H9 (cell line): ENCODE data around the gene PRDM2. TPM values are rescaled to one million over a fixed set of nuclear protein-coding genes. Genes with fewer than 3 reads are reported as not detected.
A peak's percentile ranks its signal among the peaks of the same experiment; 100 is the strongest.

Experiments
- DNase-seq: peaks from one replicate; pipeline ENCODE4 v3.0.0-alpha.2; 2017
- H2AFZ ChIP-seq: one replicate; pipeline ENCODE4 v1.6.1; 2013; ENCODE audit warnings: mild to moderate bottlenecking, low read length, control low read depth, moderate library complexity
- H2AK5ac ChIP-seq: 2 replicates; pipeline ENCODE4 v1.6.1; 2013; ENCODE audit warnings: low read length, control low read depth, mixed read lengths; ENCODE audit not compliant: insufficient read length
- H2BK120ac ChIP-seq: one replicate; pipeline ENCODE4 v1.6.1; 2013; ENCODE audit warnings: low read depth, mild to moderate bottlenecking, low read length, control low read depth, inconsistent platforms; ENCODE audit not compliant: poor library complexity, severe bottlenecking
- H2BK12ac ChIP-seq: 2 replicates; pipeline ENCODE4 v1.6.1; 2013; ENCODE audit warnings: low read length, control low read depth, mixed read lengths, low read depth; ENCODE audit not compliant: insufficient read length
- H2BK15ac ChIP-seq: 2 replicates; pipeline ENCODE4 v1.6.1; 2013; ENCODE audit warnings: low read depth, low read length, control low read depth
- H2BK20ac ChIP-seq: one replicate; pipeline ENCODE4 v1.6.1; 2013; ENCODE audit warnings: low read depth, mild to moderate bottlenecking, low read length, control low read depth, inconsistent platforms; ENCODE audit not compliant: poor library complexity, severe bottlenecking
- H2BK5ac ChIP-seq: 2 replicates; pipeline ENCODE4 v1.6.1; 2013; ENCODE audit warnings: low read length, control low read depth, mixed read lengths; ENCODE audit not compliant: insufficient read length
- H3K14ac ChIP-seq: 2 replicates; pipeline ENCODE4 v1.6.1; 2013; ENCODE audit warnings: low read length, control low read depth; ENCODE audit not compliant: insufficient read depth
- H3K18ac ChIP-seq: 2 replicates; pipeline ENCODE4 v1.6.1; 2013; ENCODE audit warnings: low read depth, mild to moderate bottlenecking, mixed read lengths, low read length, control low read depth; ENCODE audit not compliant: insufficient read length
- H3K23ac ChIP-seq: 2 replicates; pipeline ENCODE4 v1.6.1; 2013; ENCODE audit warnings: low read length, control low read depth, mixed read lengths, low read depth; ENCODE audit not compliant: insufficient read length
- H3K23me2 ChIP-seq: 2 replicates; pipeline ENCODE4 v1.6.1; 2013; ENCODE audit warnings: low read depth, mild to moderate bottlenecking, mixed read lengths, low read length, control low read depth; ENCODE audit not compliant: insufficient read length, poor library complexity, severe bottlenecking
- H3K27ac ChIP-seq: 2 replicates; pipeline ENCODE4 v1.5.1; 2013; ENCODE audit warnings: low read length, control low read depth, mixed read lengths, low read depth; ENCODE audit not compliant: insufficient read length
- H3K27me3 ChIP-seq: 2 replicates; pipeline ENCODE4 v1.6.1; 2013; ENCODE audit warnings: low read length, control low read depth, inconsistent platforms; ENCODE audit not compliant: insufficient read depth
- H3K4ac ChIP-seq: 2 replicates; pipeline ENCODE4 v1.6.1; 2013; ENCODE audit warnings: low read depth, mild to moderate bottlenecking, control low read depth, inconsistent platforms, low read length, moderate library complexity
- H3K4me1 ChIP-seq: 2 replicates; pipeline ENCODE4 v1.6.1; 2013; ENCODE audit warnings: low read length, control low read depth, inconsistent platforms; ENCODE audit not compliant: insufficient read depth
- H3K4me2 ChIP-seq: 2 replicates; pipeline ENCODE4 v1.6.1; 2013; ENCODE audit warnings: low read length, control low read depth, mixed read lengths; ENCODE audit not compliant: insufficient read length, insufficient read depth
- H3K56ac ChIP-seq: 2 replicates; pipeline ENCODE4 v1.6.1; 2013; ENCODE audit warnings: low read depth, mild to moderate bottlenecking, mixed read lengths, low read length, control low read depth; ENCODE audit not compliant: insufficient read length
- H3K79me1 ChIP-seq: 2 replicates; pipeline ENCODE4 v1.6.1; 2013; ENCODE audit warnings: low read depth, mild to moderate bottlenecking, moderate library complexity, low read length, control low read depth, inconsistent platforms; ENCODE audit not compliant: insufficient read depth, poor library complexity, severe bottlenecking
- H3K79me2 ChIP-seq: 2 replicates; pipeline ENCODE4 v1.6.1; 2013; ENCODE audit warnings: low read length, control low read depth, inconsistent platforms; ENCODE audit not compliant: insufficient read depth
- H3K9ac ChIP-seq: 2 replicates; pipeline ENCODE4 v1.6.1; 2013; ENCODE audit warnings: low read length, control low read depth, mixed read lengths; ENCODE audit not compliant: insufficient read length; ENCODE audit errors: extremely low read depth
- H3K9me3 ChIP-seq: one replicate; pipeline ENCODE4 v1.6.1; 2013; ENCODE audit warnings: low read depth, low read length, inconsistent platforms; ENCODE audit not compliant: control insufficient read depth
- H3T11ph ChIP-seq: one replicate; pipeline ENCODE4 v1.6.1; 2013; ENCODE audit warnings: mild to moderate bottlenecking, low read length, control low read depth, inconsistent platforms
- H4K20me1 ChIP-seq: one replicate; pipeline ENCODE4 v1.6.1; 2013; ENCODE audit not compliant: control insufficient read depth, insufficient read length, insufficient read depth
- H4K5ac ChIP-seq: 2 replicates; pipeline ENCODE4 v1.6.1; 2013; ENCODE audit warnings: low read depth, mild to moderate bottlenecking, mixed read lengths, low read length, control low read depth; ENCODE audit not compliant: insufficient read length
- H4K8ac ChIP-seq: replicated peaks from 2 replicates; pipeline ENCODE4 v1.6.1; 2013; ENCODE audit warnings: low read length, control low read depth, mixed read lengths, low read depth; ENCODE audit not compliant: insufficient read length
- H4K91ac ChIP-seq: 2 replicates; pipeline ENCODE4 v1.6.1; 2013; ENCODE audit warnings: low read depth, mild to moderate bottlenecking, moderate library complexity, mixed read lengths, low read length, control low read depth; ENCODE audit not compliant: insufficient read length
- H3K27ac Mint-ChIP-seq, 3 experiments: 2 replicates in 2 of 3; 3 replicates in 1 of 3; pipeline ENCODE4 v1.8.0; 2020 to 2021; ENCODE audit warnings: mixed read lengths in 3 of 3, mild to moderate bottlenecking in 1 of 3, moderate library complexity in 1 of 3
- H3K27me3 Mint-ChIP-seq: 2 replicates; pipeline ENCODE4 v1.8.0; 2021; ENCODE audit warnings: low read depth, mild to moderate bottlenecking, moderate library complexity, mixed read lengths
- H3K36me3 Mint-ChIP-seq, 3 experiments: 2 replicates in 2 of 3; 3 replicates in 1 of 3; pipeline ENCODE4 v1.8.0; 2020 to 2021; ENCODE audit warnings: low read depth in 3 of 3, mixed read lengths in 3 of 3; ENCODE audit not compliant: insufficient read depth in 1 of 3
- H3K4me1 Mint-ChIP-seq, 2 experiments: 2 replicates each; pipeline ENCODE4 v1.8.0; 2020; ENCODE audit warnings: mixed read lengths in 2 of 2
- H3K4me3 Mint-ChIP-seq, 2 experiments: 2 replicates in 1 of 2; 3 replicates in 1 of 2; pipeline ENCODE4 v1.8.0; 2020 to 2021; ENCODE audit warnings: mild to moderate bottlenecking in 2 of 2, mixed read lengths in 2 of 2, moderate library complexity in 1 of 2
- H3K9me3 Mint-ChIP-seq, 2 experiments: 2 replicates in 1 of 2; 3 replicates in 1 of 2; pipeline ENCODE4 v1.8.0; 2020; ENCODE audit warnings: mild to moderate bottlenecking in 2 of 2, mixed read lengths in 2 of 2, moderate library complexity in 1 of 2
- CTCF ChIP-seq: fragments of 200-600 bp; sonication (generic); conservative IDR thresholded peaks from 3 replicates; pipeline ENCODE4 v1.8.0; 2021; ENCODE audit warnings: antibody characterized with exemption, mild to moderate bottlenecking
- WGBS: extraction: QIAGEN DNeasy Blood & Tissue Kit; methylation state at CpG from one replicate; pipeline ENCODE4 v1.1.7; 2013; ENCODE audit warnings: missing lambda C conversion rate, low lambda C conversion rate, mixed read lengths; ENCODE audit not compliant: insufficient read length; ENCODE audit errors: extremely low coverage; 5-methylcytosine and 5-hydroxymethylcytosine counted together
- total RNA-seq: library from RNA; stranded (reverse); gene quantifications from 2 replicates; pipeline ENCODE4 v1.2.1, GENCODE V29; 2021

The PRDM2 gene
- total RNA-seq, 1 experiment from 2014 or later, result 24.5 TPM

DNA sequence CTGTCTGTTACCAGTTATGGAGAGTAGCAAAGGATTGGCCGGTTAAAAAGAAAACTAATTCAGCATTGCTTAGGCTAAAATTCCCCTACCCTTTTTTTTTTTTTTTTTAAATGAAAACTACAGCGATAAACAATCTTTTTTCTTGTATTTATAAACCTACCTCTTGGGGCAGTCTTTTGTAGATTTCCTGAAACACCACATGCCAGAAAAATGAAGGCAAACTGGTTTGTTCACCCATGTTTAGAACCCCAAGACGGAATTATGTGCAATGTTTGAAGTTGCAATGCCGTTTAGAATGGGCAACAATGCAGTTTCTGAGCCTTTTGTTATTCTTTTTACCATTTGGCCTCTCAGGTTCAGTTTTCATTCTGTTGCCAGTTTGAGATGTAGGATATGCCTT, 59.1 kb downstream of the PRDM2 start:
- Histone ChIP-seq H4K5ac (no peak overlapping the region), H2BK5ac (no peak overlapping the region), H3T11ph (no peak overlapping the region), H3K79me2 (peaks cover 7% of the 10 kb centered on the region), H3K4me1 (peaks cover 11% of the 10 kb centered on the region), H4K20me1 (no peaks in the 10 kb centered on the region), H4K91ac (no peak overlapping the region), H3K18ac (no peak overlapping the region), H3K14ac (no peak overlapping the region), H3K27ac (no peak overlapping the region), H3K27me3 (no peaks in the 10 kb centered on the region), H3K9me3 (no peaks in the 10 kb centered on the region), H2BK15ac (no peak overlapping the region), H4K8ac (no peak overlapping the region), H2BK20ac (no peak overlapping the region), H2AK5ac (no peak overlapping the region), H2AFZ (no peak overlapping the region), H3K56ac (no peak overlapping the region), H3K4ac (no peak overlapping the region), H3K4me2 (peak overlapping the region; percentile 11), H3K23me2 (no peaks in the 10 kb centered on the region), H3K79me1 (peaks cover 5% of the 10 kb centered on the region), H3K9ac (no peak overlapping the region), H3K23ac (no peak overlapping the region), H2BK12ac (no peak overlapping the region), H2BK120ac (no peak overlapping the region)
- Mint-ChIP-seq H3K36me3 (no peaks in the 10 kb centered on the region; a peak in 1 of 7 replicates), H3K4me1 (peaks cover 49 to 54% of the 10 kb centered on the region in 2 experiments), H3K27ac (no peak overlapping the region), H3K4me3 (no peak overlapping the region), H3K9me3 (no peaks in the 10 kb centered on the region), H3K27me3 (no peaks in the 10 kb centered on the region; the same call in 1 of the 2 replicates)
- no CpG with 5 or more reads among the region's 4 CpGs for WGBS
- DNase-seq, result no peak
- no peak for TF ChIP-seq CTCF
